Subcutaneous abdominal adipose tissue (tissue), 5 donors: ENCODE data around the gene FOS.

Experiments used
- H3K27ac ChIP-seq: one replicate; pipeline ENCODE4 v1.7.0; 2013; ENCODE audit warnings: low read depth, mild to moderate bottlenecking, inconsistent platforms, low read length, moderate library complexity
- H3K27me3 ChIP-seq, 5 donors: one replicate each; pipeline ENCODE4 v1.7.0; 2013; ENCODE audit warnings: low read length in 5 of 5, inconsistent platforms in 1 of 5; ENCODE audit not compliant: control insufficient read depth in 5 of 5, insufficient read depth in 4 of 5
- H3K36me3 ChIP-seq, 5 donors: one replicate each; pipeline ENCODE4 v1.7.0; 2013; ENCODE audit warnings: low read length in 5 of 5; ENCODE audit not compliant: control insufficient read depth in 5 of 5, insufficient read depth in 5 of 5
- H3K4me1 ChIP-seq, 5 donors: one replicate each; pipeline ENCODE4 v1.7.0; 2013; ENCODE audit warnings: low read length in 5 of 5, mild to moderate bottlenecking in 3 of 5, moderate library complexity in 1 of 5; ENCODE audit not compliant: control insufficient read depth in 5 of 5, insufficient read depth in 5 of 5
- H3K4me3 ChIP-seq, 5 donors: one replicate each; pipeline ENCODE4 v1.7.0; 2013; ENCODE audit warnings: low read length in 5 of 5, low read depth in 1 of 5
- H3K9ac ChIP-seq, 5 donors: one replicate each; pipeline ENCODE4 v1.7.0; 2013; ENCODE audit warnings: low read length in 5 of 5, mild to moderate bottlenecking in 4 of 5, moderate library complexity in 3 of 5
- H3K9me3 ChIP-seq, 5 donors: one replicate each; pipeline ENCODE4 v1.7.0; 2013; ENCODE audit warnings: low read length in 5 of 5; ENCODE audit not compliant: control insufficient read depth in 5 of 5
- donor health status: healthy.
- donor health status: healthy.
- donor health status: healthy.
- donor health status: healthy.
- donor health status: healthy.

The FOS gene

DNA sequence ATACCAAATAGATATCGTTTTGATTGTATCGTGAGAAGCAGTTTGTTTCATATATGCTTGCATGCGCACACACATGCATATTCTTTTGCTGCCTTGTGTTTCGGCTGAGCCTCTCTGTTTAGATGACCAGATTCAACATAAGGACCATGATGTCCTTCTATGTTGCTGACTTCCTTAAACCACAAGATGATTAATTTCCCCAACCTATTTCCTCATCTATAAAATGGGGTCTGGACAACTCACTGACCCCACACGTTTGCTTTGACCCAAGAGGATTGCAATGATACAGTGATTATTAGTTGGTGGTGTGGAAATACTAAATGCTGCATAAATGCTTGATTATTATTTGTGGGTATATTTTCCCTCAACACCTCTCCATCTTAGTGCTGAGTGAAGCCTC, 16.8 kb upstream of the FOS start:
- H3K9ac ChIP-seq = no peak overlapping the region
- no peak overlapping the region for H3K4me3 ChIP-seq
- no peaks in the 10 kb centered on the region for H3K36me3 ChIP-seq
- H3K9me3 ChIP-seq = no peaks in the 10 kb centered on the region
- H3K27ac ChIP-seq = no peak overlapping the region
- peaks cover 0 to 5% (median 0%) of the 10 kb centered on the region in 5 donors for H3K27me3 ChIP-seq
- H3K4me1 ChIP-seq = peaks cover 13 to 33% (median 25%) of the 10 kb centered on the region in 5 donors

GRCh38 chr14:75262641-75263040, 16.0 kb upstream of the FOS start:
- peaks cover 14 to 35% (median 27%) of the 10 kb centered on the region in 5 donors for H3K4me1 ChIP-seq
- no peaks in the 10 kb centered on the region for H3K36me3 ChIP-seq

DNA sequence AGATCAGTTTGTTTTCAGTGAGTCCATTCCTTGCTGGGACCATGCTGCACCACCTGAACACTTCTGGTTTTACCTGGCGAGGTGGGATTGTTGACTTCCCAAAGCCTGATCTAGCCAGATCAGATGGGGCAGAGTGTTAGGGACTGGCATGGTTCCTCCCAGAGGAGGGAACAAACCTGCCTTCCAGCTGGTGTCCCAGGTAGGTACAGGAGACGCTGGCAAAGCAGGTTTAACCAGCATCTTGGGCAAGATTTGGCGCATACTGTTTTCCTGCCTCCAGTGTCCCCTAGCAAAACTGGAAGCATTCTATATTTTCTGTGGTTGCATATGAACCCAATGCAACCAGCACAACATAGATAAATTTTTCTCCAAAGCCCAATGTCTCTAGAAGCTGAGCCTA, 14.6 kb upstream of the FOS start:
- no peak overlapping the region for H3K27ac ChIP-seq
- H3K36me3 ChIP-seq = no peaks in the 10 kb centered on the region
- H3K9me3 ChIP-seq = no peaks in the 10 kb centered on the region
- peaks cover 9 to 31% (median 23%) of the 10 kb centered on the region in 5 donors for H3K4me1 ChIP-seq
- no peak overlapping the region for H3K9ac ChIP-seq
- no peak overlapping the region for H3K4me3 ChIP-seq
- H3K27me3 ChIP-seq = peaks cover 0 to under 1% (median 0%) of the 10 kb centered on the region in 5 donors

More at GRCh38 chr14:75262641-75263040, 16.0 kb upstream of the FOS start:
- peaks cover 0 to 5% (median 0%) of the 10 kb centered on the region in 5 donors for H3K27me3 ChIP-seq
- no peak overlapping the region for H3K4me3 ChIP-seq
- H3K9me3 ChIP-seq = no peaks in the 10 kb centered on the region
- no peak overlapping the region for H3K9ac ChIP-seq
- no peak overlapping the region for H3K27ac ChIP-seq

- H3K4me1 ChIP-seq = peaks cover 3 to 26% (median 19%) of the 10 kb centered on the region in 5 donors
- peak overlapping the region; percentile 76 for H3K27ac ChIP-seq
- H3K9ac ChIP-seq = peak overlapping the region in 4 of 5 donors; percentile 20 to 74 (median 34)
These were observed 11.4 kb upstream of the FOS start for GRCh38 chr14:75267141-75267721.

GRCh38 chr14:75268633-75269550, 9.7 kb upstream of the FOS start:
- Histone ChIP-seq H3K9me3 (no peaks in the 10 kb centered on the region), H3K36me3 (no peaks in the 10 kb centered on the region), H3K4me3 (no peak overlapping the region), H3K9ac (no peak overlapping the region), H3K27me3 (no peaks in the 10 kb centered on the region), H3K27ac (no peak overlapping the region), H3K4me1 (peaks cover 3 to 34% (median 29%) of the 10 kb centered on the region in 5 donors)

More at GRCh38 chr14:75267141-75267721, 11.4 kb upstream of the FOS start:
- H3K27me3 ChIP-seq = no peaks in the 10 kb centered on the region
- H3K4me3 ChIP-seq = no peak overlapping the region
- no peaks in the 10 kb centered on the region for H3K9me3 ChIP-seq
- no peaks in the 10 kb centered on the region for H3K36me3 ChIP-seq

GRCh38 chr14:75271514-75271913, 7.1 kb upstream of the FOS start:
- Histone ChIP-seq H3K27me3 (no peaks in the 10 kb centered on the region), H3K4me3 (no peak overlapping the region), H3K27ac (no peak overlapping the region), H3K9ac (no peak overlapping the region), H3K4me1 (peaks cover 5 to 53% (median 40%) of the 10 kb centered on the region in 5 donors), H3K9me3 (no peaks in the 10 kb centered on the region), H3K36me3 (no peaks in the 10 kb centered on the region)

GRCh38 chr14:75273272-75274049, 5.2 kb upstream of the FOS start:
- Histone ChIP-seq H3K27me3 (no peaks in the 10 kb centered on the region), H3K36me3 (no peaks in the 10 kb centered on the region), H3K9me3 (no peaks in the 10 kb centered on the region), H3K27ac (no peak overlapping the region), H3K4me1 (peaks cover 5 to 51% (median 38%) of the 10 kb centered on the region in 5 donors), H3K9ac (no peak overlapping the region), H3K4me3 (peak overlapping the region in 1 of 5 donors; percentile 19)

DNA sequence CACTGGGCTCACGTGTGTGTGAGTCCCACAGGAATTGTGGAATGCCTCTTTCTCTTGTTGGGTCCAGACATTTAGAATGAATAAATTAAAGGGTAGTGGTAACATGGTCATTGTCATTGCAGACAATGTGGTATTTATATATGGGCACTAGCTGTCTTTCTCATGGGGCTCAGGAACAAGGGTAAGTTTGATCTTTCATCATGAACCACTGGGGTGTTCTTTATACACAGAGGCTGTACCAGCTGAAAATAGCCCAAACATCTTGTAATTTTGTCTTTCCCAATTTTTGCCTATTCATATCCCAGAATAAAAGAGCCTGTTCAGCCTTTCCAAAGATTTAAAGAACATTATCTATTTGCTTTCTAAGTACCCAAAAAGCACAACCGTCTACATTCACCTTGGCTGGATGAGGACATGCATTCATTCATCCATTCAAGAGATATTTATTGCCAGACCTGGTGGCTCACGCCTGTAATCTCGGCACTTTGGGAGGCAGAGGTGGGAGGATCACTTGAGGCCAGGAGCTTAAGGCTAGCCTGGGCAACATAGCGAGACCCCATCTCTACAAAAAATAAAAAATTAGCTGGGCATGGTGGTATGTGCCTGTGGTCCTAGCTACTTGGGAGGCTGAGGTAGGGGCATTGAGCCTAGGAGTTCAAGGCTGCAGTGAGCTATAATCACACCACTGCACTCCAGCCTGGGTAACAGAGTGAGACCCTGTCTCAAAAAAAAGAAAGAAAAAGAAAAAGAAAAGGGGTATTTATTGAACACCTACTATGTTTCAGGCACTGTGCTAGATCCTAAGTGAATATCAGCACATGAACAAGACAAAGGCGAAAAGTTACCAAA, 4.4 kb upstream of the FOS start:
- H3K36me3 ChIP-seq = peaks cover 0 to 6% (median 5%) of the 10 kb centered on the region in 5 donors
- H3K4me3 ChIP-seq = no peak overlapping the region
- peaks cover 0 to 2% (median 0%) of the 10 kb centered on the region in 5 donors for H3K27me3 ChIP-seq
- H3K27ac ChIP-seq = no peak overlapping the region
- H3K4me1 ChIP-seq = peaks cover 5 to 54% (median 35%) of the 10 kb centered on the region in 5 donors
- no peak overlapping the region for H3K9ac ChIP-seq
- no peaks in the 10 kb centered on the region for H3K9me3 ChIP-seq

DNA sequence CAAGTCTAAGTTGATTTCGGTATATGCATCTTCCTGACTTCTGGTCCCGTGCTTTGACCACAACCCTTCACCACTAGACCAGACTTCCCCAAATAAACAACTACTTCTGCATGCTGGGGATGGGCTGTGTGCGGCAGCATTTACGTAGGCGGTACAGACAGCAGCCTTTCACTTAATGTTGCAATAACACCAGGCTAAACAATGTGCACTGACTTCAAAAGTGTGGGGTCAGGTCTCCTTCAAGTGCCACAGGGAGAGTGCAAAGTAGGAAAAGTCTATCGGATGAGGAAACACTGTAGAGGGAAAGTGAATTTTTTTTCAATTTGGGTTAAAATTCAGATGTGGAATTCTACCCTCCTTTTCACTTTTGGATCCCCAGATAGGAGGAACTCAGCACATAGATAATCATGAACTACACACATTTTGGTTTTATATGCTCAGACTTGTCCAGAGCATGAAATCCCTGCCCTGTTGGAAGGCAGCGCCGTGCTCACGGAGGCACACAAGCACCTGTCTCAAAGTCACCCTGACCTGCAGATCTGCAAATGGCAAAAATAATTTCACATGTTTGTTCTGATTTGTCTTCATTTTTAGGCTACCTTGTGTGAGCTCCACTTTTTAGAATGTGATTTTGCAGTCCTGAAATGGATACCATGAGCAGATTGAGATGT, 3.6 kb upstream of the FOS start:
- Histone ChIP-seq H3K9ac (no peak overlapping the region), H3K4me3 (no peak overlapping the region), H3K27ac (no peak overlapping the region), H3K36me3 (peaks cover 0 to 13% (median 12%) of the 10 kb centered on the region in 5 donors), H3K27me3 (peaks cover 0 to 3% (median 0%) of the 10 kb centered on the region in 5 donors), H3K9me3 (no peaks in the 10 kb centered on the region), H3K4me1 (peaks cover 5 to 59% (median 40%) of the 10 kb centered on the region in 5 donors)
